HG02884 (cell line): ENCODE results near the gene LBHD1.
"Not testable (repeated sequence)": the region's sequence is repeated elsewhere in the genome, so short reads cannot be mapped to it uniquely, and the experiment has no call there.

Experiments used
- ATAC-seq: cut with Tn5 transposase; IDR thresholded peaks from one replicate; pipeline ENCODE4 v1.9.1; 2021; ENCODE audit warnings: mild to moderate bottlenecking, moderate library complexity; ENCODE audit not compliant: unreplicated experiment

LBHD1 gene

DNA sequence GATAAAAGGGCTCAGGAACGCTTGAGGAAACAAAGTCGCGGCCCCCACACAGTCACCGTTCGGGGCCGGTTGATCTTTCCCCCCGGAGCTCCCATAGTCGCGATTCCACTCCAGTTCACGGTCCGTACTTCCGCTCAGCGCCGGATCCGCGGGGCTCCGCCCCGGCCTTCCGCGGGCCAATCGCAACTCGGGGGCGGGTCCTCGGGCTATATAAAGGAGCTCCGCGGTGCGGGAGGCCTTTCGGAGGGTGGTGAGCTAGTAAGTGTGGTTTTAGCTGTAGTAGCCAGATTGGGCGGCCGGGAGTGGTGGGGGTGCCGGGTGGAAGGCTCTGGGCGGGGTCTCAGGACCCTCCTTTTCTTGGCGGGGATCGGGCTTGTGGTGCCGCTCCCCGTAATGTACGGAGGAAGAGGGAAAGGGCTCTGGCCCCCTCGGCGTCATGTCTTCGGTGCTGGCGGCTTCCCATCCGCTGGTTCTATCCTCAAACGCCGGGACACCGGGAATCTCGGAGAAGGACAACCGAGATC lies 6.9 kb downstream of the LBHD1 start, which contains the start of the genes C11orf98 and CSKMT:
TSS of gene C11orf98 (minus strand) at position 136 of the 524 bp plus-strand sequence. CDS start at position 95, 41 bp downstream.
TSS of gene CSKMT (plus strand) at position 238 of the 524 bp plus-strand sequence. CDS start 568 bp downstream, outside the sequence.
- peak; percentile 74 for ATAC-seq

DNA sequence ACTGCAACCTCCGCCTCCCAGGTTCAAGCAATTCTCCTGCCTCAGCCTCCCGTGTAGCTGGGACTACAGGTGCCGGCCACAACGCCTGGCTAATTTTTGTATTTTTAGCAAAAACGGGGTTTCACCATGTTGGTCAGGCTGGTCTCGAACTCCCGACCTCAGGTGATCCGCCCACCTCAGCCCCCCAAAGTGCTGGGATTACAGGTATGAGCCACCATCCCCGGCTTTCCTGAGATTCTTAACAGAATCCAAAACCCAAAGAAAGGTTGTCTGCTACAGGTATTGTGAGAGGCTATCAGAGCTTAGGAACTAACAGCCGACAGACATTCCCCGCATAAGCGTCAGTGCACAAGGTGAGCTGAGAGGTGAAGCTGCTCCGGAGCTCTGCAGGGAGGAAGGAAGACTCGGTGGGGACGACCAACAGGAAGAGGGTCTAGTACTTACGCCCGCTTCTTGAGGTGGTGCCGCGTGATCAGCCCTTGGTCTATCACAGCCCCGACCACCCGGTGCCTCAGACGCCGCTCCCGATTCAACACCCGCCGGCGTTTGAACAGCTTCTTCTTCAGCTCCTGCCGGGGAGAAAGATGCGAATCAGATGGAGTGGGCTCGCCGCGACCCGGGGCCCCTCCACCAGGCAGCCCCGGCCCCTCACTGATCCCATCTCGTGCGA lies 7.5 kb downstream of the LBHD1 start:
- peak; percentile 22 for ATAC-seq

DNA sequence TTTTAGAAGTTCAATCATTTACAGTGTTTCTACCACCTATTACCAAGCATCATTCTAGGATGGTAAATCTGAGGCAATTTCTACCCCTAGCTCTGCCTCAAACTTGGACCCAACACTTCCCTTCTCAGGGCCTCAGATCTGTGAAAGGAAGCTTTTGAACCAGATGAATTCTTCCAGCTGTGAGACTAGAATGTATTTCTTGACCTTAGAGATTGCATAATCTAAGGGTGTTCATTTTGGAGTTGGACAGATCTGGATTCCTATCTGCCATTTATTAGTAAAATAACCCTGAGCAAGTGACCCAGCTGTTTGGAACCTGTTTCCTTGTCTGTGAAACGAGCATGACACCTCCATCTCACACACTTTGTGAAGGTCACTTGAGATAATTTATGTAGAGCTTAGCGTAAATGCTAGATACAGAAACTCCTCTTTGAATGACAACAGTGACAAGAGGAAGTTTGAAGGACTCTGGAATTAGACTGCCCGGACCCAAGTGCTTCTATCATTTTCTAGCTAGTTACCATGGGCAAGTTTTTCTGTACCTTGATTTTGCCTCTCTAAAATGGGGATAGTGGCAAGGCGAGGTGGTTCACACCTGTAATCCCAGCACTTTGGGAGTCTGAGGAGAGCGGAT lies 15.2 kb downstream of the LBHD1 start:
- no peak for ATAC-seq

DNA sequence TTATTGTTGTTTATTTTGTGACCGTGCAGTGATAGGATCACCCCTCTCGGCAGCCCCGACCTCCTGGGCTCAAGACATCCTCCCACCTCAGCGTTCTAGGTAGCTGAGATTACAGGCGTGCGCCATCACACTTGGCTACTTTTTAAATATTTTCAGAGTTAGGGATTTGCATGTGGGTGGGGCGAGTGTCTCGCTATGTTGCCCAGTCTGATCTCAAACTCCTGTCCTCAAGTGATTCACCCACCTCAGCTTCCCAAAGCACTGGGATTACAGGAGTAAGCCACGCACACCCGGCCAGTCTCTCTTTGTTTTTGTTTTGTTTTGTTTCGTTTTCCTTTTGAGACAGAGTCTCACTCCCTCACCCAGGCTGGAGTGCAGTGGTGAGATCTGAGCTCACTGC lies 17.8 kb downstream of the LBHD1 start:
- no peak for ATAC-seq

DNA sequence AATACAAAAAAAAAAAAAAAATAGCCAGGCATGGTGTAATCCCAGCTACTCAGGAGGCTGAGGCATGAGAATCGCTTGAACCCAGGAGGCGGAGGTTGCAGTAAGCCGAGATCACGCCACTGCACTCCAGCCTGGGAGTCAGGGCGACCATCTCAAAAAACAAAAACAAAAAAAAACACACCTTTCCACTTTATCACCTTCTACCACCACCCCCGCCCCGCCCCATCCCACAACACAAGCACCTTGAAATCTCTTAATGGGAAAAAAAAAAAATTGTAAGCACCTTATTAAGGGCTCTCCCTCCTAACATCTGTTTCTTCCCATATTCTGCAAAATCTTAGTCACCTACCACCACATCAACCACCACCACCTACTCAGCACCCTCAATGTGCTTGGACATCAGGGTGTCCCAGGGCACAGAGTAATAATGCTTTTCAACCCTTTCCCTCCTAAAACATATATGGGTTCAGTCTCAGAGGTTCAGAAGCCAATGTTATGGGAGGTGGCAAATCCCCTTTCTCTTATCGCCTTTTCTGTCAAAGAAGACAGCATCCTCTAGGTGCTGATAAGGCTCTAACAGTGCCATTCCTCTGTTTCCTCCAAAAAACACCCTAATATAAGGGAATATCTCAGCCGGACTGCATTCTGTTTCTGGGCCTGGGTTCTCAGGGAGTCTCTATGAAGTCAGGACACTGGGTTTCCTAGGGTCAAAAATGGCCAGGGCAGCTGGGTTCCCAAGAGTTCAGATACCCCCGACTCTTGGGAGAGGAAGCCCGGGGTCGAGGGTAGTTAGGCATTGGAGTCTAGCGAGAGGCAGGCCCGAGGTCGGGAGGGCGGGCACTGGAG lies 19.7 kb downstream of the LBHD1 start:
- ATAC-seq = no peak

DNA sequence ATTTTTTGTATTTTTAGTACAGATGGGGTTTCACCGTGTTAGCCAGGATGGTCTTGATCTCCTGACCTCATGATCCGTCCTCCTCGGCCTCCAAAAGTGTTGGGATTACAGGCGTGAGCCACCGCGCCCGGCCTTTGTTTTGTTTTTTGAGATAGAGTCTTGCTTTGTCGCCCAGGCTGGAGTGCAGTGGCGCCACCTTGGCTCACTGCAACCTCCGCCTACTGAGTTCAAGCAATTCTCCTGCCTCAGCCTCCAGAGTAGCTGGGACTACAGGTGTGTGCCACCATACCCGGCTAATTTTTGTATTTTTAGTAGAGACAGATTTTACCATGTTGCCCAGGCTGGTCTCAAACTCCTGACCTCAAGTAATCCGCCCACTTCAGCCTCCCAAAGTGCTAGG lies 21.8 kb downstream of the LBHD1 start:
- ATAC-seq = not testable (repeated sequence)

DNA sequence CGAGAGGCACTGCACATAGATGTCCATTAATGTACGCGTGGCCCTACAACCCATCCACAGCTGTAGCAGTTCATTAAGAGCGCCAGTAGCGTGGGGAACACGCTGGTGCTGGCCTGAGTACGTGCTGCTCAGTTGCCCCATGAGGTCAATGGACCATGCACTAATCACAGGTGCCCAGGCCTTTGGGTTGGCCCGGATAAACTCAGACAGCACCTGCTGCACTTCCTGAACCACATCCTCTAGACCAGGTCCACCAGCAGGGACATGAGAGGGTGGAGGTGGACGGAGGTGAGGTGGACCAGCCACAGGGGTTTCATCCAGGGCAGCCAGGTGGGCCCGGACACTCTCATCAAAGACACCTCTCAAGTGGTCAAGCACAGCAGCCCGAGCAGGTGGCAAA lies 22.6 kb downstream of the LBHD1 start:
- ATAC-seq = no peak

DNA sequence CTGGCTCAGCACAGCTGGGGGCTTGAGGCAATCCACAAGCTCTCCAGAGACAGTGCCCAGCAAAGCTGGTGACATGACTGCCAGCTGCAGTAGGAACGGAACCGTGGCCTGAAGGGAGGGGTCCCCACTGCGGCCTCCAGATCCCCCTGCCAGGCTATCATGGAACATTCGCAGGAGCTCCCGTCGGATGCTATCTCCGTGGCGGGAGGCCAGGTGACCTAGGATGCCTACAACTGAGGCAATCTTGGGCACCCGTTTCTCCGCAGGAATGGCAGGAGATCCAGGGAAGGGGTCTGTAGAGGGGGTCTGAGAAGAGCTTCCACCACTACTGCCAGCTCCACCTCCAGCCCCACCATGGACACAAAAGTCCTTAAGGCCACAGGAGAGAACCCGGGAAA lies 23.1 kb downstream of the LBHD1 start:
- ATAC-seq = no peak

DNA sequence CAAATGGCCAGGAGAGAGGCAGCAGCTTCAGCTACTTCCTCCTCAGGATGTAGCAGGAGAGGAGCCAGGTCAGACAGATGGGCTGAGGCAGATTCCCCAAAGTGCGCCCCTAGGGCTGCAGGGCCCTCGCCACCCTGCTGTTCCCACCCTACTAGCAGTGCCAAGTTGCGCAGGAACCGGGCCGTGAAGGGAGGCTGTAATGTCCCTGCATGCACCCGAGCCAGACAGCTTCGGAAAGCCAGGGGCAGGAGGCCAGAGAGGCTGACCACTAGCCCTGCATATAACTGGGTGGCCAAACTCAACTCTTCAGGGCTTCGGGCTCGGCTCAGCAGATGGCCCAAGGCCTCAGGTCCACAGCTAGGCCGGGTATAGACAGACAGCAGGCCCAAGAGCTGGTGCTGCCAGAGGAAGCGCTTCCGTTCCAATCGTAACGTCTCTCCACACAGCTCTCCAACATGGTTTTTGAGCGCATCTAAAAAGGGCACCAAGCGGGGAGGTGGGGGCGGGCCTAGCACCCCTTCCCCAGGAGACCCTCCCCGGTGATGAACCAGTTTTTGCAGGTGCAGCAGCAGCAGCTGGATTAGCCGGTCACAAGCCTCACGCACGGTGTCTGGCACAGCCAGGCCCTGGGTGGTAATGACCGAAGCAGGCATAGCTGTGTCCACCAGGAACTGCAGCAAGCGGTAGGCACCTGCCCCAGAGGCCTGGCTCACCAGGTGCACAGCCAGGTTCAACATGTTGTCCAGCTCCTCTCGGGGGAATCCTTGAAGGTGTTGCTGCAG lies 23.7 kb downstream of the LBHD1 start:
- no peak for ATAC-seq

DNA sequence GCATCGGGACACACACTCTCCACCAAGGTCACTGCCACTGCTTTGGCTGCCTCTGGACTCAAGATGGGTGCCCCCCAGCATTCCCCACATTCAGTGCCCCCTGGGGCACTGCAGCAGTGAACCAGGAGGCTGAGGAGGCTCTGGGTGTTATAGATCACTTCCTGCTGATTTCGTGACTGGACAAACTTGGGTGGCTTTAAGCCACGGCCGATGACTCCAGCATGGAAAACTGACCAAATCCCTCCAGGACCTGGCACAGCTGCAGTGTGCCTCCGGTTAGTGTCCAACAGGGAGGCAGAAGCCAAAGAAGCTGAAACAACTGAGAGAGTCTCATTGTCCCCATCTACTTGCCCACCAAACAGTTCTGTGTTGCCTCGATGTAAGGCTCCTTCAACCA lies 24.5 kb downstream of the LBHD1 start:
- ATAC-seq = no peak

DNA sequence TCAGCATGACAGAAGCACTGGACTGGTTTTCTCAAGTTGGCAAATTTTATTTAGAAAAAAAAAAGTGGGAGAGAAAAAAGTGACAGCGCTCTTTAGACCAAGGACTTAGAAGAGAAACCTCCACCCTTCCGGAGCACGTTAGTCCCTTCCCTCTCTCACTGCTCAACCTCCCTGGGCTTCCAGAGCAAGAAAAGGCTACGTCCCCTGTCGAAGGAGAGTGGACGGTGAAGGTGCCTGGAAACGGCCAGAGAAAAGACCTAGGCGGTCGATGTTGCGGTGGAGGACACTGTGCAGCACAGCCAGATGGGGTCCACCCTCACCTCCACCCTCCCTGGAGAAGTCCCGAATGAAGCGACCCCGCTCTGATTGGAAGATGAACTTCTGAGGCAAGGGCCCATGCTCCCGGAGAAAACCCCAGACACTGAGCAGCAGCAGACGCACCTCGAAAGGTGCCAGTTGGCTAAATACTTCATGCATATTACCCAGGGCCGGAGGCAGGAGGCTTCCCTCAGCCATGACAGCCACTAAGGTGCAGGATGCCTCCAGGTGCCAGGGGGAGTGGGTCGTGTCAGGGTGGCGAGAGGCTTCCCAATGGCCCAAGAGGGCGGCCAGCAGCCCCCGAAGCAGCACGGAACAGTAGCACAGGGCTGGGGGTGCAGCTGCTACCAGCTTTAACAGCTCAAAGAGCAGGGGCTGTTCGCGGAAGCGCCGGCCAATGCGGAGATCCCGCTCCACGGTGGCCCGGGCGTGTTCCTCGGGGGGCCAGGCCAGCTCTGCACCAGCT lies 25.1 kb downstream of the LBHD1 start:
- no peak for ATAC-seq

DNA sequence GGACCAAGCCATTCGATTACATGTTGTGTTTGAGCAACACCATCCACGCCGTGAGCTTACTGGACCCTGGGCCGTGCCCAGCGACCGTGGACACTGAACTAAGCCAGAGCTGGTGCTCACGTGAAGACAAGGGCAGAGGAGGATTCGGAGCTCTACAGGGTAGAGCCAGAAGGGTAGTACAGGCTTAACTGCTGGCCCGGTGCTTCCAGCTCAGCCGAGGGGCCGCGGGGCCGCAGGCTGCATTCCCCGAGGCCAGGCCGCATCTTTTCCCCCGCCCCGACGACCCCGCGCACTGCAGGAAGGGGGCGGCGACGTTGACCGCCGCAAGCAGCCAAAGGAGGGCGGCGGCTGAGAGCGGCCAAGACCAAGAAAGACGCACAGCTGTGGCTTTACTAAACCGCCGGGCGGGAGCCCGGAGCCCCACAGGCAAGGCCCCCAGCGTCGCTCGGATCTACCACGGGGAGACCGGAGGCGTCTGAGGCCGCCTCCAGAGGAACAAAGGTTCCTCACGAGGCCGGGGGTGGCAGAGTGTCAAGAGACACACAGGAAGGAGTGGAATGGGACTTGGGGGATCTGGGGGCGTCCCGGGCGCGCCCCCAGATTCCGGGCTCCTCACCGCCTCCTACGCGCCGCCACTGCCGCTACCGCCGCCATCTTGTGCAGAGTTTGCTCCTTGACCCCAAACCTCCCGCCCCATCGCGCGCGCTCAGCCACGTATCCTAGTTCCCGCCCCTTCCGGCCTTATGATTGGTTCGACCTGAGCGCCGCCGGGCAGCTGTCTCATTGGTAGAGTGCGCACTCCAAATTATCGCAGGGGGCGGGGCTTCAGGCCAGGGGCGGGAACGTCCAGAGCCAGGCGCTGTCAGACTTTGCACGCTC lies 25.9 kb downstream of the LBHD1 start, which contains the start of gene GANAB:
TSS of gene GANAB (minus strand) at position 668 of the 879 bp plus-strand sequence. CDS start at position 654, 14 bp downstream.
- peak; percentile 90 for ATAC-seq

DNA sequence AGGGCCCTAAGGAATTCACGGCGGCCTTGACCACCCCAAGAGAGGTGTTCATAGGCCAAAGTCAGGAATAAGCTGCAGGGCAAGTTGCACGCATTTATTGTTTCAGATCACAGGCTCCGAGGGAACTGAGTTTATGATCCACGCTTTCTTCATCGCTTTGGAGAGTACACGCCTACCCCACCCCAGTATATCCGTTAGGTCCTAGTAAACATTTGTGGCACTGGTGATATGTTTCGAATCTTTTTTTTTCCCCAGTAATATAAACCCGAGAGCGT lies 26.5 kb downstream of the LBHD1 start:
- ATAC-seq = no peak

DNA sequence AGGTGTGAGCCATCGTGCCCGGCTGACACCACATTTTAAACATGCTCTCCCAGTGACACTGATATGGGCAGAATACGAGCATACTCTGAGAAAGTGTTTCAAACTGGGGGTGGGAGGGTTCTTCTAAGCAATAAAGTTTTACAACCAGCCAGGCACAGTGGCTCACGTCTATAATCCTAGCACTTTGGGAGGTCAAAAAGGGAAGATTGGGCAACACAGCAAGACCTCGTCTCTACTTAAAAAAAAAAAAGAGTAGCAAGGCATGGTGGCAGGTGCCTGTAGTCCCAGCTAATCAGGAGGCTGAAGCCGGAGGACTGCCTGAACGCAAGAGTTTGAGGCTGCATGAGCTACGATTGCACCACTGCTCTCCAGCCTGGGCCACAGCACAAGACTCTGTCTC lies 27.8 kb downstream of the LBHD1 start:
- no peak for ATAC-seq

DNA sequence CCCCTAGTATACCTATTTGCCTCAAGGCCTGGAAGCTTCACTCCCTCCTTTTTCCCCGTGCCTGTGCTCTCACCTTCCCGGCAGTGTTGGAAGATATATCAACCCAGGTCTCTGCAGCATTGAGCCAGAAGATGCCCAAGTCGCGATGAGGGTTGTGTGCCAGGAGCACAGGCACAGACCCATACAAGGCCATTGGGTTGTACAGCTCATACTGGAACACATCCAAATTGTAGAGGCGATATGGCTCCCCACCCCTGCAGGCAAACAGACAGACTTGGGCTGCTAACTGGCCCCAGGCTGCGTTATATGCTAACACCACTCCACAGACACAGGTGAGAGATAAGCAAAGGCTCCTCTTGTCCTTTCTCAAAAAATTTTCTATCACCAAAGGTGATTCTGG lies 39.6 kb downstream of the LBHD1 start:
- no peak for ATAC-seq

DNA sequence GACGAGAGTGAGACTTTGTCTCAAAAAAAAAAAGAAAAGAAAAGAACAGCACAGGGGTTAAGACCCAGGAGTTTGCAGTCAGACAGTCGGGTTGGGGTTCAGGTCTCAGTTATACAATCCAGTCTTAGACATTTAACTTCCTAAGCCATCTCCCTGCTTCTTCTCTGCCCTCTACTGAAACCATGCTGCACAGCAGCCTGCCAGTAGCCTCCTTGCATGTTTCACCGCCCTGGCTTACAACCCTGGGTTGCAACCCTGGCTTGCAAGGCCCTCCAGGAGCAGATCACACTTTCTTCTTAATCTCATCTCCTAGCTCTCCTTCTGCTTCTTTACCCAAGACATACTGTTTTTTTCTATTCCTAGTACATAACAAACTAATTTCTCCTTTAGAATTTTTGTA lies 44.4 kb downstream of the LBHD1 start:
- ATAC-seq = no peak

DNA sequence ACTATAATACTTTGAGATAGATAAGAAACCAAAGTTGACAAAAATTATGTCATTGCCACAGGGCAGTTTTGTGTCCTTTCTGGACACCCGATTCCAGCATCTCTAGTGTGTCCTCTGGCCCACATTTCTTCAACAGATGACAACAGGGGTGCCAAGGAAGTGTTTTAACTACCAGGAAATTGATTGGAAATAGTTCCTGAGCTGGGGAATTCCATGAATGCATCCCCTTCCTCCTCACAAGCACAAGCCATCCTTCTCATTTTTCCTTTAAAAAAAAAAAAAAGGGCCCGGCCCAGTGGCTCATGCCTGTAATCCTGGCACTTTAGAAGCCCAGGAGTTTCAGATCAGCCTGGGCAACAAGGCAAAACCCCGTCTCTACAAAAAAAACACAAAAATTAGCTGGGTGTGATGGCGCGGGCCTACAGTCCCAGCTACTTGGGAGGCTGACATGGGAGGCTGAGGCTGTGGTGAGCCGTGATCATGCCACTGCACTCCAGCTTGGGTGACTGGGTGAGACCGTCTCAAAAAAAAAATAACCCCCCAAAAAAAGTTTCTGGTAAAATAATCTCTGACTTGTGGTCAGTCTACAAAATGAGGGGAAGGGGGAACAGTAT lies 49.5 kb downstream of the LBHD1 start:
- no peak for ATAC-seq
